ENCODE measurements around the gene ACOD1.

- TF ChIP-seq, protein P1, sequence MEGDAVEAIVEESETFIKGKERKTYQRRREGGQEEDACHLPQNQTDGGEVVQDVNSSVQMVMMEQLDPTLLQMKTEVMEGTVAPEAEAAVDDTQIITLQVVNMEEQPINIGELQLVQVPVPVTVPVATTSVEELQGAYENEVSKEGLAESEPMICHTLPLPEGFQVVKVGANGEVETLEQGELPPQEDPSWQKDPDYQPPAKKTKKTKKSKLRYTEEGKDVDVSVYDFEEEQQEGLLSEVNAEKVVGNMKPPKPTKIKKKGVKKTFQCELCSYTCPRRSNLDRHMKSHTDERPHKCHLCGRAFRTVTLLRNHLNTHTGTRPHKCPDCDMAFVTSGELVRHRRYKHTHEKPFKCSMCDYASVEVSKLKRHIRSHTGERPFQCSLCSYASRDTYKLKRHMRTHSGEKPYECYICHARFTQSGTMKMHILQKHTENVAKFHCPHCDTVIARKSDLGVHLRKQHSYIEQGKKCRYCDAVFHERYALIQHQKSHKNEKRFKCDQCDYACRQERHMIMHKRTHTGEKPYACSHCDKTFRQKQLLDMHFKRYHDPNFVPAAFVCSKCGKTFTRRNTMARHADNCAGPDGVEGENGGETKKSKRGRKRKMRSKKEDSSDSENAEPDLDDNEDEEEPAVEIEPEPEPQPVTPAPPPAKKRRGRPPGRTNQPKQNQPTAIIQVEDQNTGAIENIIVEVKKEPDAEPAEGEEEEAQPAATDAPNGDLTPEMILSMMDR (IDR thresholded peaks at IDR 0.05): no peak
- TF ChIP-seq POLR2A (IDR thresholded peaks at IDR 0.05): no peak
Observed at GRCh38 chr13:76936763-76937162, 11.5 kb upstream of the ACOD1 start.
